Type B pancreatic cell (in vitro differentiated cells): ENCODE data around the gene ISM1. TPM values are rescaled to one million over a fixed set of nuclear protein-coding genes. Genes with fewer than 3 reads are reported as not detected.

ENCODE experiments used
- DNase-seq: peaks from one replicate; pipeline ENCODE4 v3.0.0; 2021; ENCODE audit warnings: mixed read lengths; ENCODE audit not compliant: unreplicated experiment; ENCODE audit errors: extremely low spot score
- H3K27ac Mint-ChIP-seq: 2 replicates; pipeline ENCODE4 v1.8.0; 2021; ENCODE audit warnings: mild to moderate bottlenecking, mixed read lengths
- H3K27me3 Mint-ChIP-seq: 2 replicates; pipeline ENCODE4 v1.8.0; 2021; ENCODE audit warnings: mixed read lengths
- H3K36me3 Mint-ChIP-seq: 2 replicates; pipeline ENCODE4 v1.8.0; 2021; ENCODE audit warnings: mixed read lengths
- H3K4me1 Mint-ChIP-seq: one replicate; pipeline ENCODE4 v1.8.0; 2021; ENCODE audit warnings: mixed read lengths; ENCODE audit not compliant: unreplicated experiment
- H3K4me3 Mint-ChIP-seq: 2 replicates; pipeline ENCODE4 v1.8.0; 2021; ENCODE audit warnings: mild to moderate bottlenecking, mixed read lengths
- H3K9me3 Mint-ChIP-seq: 2 replicates; pipeline ENCODE4 v1.8.0; 2021; ENCODE audit warnings: mixed read lengths
- total RNA-seq: library from RNA; stranded (reverse); gene quantifications from 2 replicates; pipeline ENCODE4 v1.2.1, GENCODE V29; 2021; ENCODE audit warnings: low replicate concordance
- TF ChIP-seq, protein P1 (sequence below): fragments of 200-600 bp; sonication (generic); conservative IDR thresholded peaks from 2 replicates; pipeline ENCODE4 v1.5.0; 2021; ENCODE audit warnings: antibody characterized with exemption, mild to moderate bottlenecking

The ISM1 gene
- total RNA-seq, 1 donor from 2014 or later: 9.0 TPM

DNA sequence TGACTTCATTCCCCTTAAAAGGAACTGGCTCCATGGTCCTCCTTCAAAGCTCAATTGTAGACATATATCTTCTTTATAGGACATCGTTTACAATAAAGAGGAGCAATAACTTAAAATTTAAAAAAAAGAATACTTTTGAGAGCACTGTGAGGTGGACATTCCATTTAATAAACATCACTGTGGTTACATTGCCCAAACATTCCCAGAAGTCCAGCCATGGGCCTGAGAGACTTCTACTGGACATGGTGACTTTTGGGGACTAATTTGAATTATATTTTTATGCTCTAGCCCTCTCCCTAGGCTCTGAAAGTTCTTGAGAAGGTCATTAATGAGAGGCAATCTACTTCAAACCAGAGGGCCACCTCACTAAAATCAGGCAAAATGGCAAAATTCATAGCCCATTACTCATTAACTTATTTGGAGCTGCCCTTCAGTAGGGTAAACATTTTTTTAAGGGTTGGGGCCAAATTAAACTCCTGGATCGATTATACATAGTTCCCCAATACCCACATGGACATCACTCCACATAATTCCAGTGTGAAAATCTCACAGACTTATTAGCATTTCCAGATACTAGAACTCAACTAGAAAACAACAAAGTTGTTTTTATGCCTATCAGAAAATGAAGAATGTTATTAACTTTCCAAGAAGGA is 17.1 kb downstream of the ISM1 start:
- no peaks in the 10 kb centered on the region for H3K4me1 Mint-ChIP-seq
- no peaks in the 10 kb centered on the region for H3K27me3 Mint-ChIP-seq
- no peak for DNase-seq
- no peak overlapping the region for H3K4me3 Mint-ChIP-seq
- no peaks in the 10 kb centered on the region for H3K9me3 Mint-ChIP-seq
- TF ChIP-seq, protein P1, sequence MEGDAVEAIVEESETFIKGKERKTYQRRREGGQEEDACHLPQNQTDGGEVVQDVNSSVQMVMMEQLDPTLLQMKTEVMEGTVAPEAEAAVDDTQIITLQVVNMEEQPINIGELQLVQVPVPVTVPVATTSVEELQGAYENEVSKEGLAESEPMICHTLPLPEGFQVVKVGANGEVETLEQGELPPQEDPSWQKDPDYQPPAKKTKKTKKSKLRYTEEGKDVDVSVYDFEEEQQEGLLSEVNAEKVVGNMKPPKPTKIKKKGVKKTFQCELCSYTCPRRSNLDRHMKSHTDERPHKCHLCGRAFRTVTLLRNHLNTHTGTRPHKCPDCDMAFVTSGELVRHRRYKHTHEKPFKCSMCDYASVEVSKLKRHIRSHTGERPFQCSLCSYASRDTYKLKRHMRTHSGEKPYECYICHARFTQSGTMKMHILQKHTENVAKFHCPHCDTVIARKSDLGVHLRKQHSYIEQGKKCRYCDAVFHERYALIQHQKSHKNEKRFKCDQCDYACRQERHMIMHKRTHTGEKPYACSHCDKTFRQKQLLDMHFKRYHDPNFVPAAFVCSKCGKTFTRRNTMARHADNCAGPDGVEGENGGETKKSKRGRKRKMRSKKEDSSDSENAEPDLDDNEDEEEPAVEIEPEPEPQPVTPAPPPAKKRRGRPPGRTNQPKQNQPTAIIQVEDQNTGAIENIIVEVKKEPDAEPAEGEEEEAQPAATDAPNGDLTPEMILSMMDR: no peak
- no peak overlapping the region for H3K27ac Mint-ChIP-seq
- H3K36me3 Mint-ChIP-seq: no peaks in the 10 kb centered on the region

DNA sequence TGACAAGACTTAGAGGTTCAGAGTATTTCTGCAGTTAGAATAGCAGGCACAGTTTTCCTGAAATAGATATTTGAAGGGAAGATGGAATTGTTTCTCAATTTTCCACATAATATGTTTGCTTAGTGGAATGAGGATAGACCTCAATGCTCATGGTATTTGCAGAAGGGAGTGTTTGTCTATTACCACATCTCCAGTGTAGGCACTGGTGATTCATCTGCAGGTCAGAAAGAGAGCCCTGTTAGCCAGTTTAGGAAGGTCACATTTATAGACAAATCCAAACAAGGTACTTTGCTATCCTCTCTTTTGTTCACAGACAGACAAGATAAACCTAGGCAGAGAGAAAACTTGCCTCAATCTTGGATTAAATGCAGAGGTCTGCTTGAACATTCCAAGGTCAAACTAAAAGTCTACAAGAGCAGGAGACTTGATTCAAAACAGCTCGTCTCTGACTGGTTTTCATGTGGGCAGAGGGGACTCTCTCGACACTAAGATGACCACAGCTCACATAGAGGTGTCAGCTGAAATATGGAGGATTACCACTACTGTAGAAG is 22.8 kb downstream of the ISM1 start:
- no peaks in the 10 kb centered on the region for H3K9me3 Mint-ChIP-seq
- no peak overlapping the region for H3K4me3 Mint-ChIP-seq
- DNase-seq: no peak
- no peak overlapping the region for H3K27ac Mint-ChIP-seq
- H3K4me1 Mint-ChIP-seq: no peaks in the 10 kb centered on the region
- peaks cover 3% of the 10 kb centered on the region for H3K27me3 Mint-ChIP-seq
- no peaks in the 10 kb centered on the region for H3K36me3 Mint-ChIP-seq
- TF ChIP-seq, protein P1: no peak

DNA sequence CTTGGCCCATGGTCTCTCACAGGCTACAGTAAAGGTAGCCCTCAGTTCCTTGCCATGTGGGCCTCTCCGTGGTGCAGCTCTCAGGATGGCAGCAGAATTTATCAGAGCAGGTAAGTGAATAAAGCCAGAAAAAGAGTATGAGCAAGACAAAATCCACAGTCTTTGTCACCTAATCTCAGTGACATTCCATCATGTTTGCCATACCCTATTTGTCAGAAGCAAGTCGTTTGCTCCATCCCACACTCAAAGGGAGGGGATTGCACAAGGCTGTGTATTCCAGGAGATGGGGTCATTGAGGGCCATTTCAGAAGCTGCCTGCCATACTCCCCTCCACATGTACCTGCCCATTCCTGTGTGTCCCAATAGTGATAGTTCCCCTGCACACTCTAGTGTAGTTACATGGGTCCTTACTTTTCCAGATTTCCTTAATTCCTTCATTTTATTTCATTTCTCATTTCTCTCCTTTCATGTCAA is 24.2 kb downstream of the ISM1 start:
- Mint-ChIP-seq H3K27me3 (peaks cover 3% of the 10 kb centered on the region), H3K27ac (no peak overlapping the region), H3K36me3 (no peaks in the 10 kb centered on the region), H3K4me3 (no peak overlapping the region), H3K9me3 (no peaks in the 10 kb centered on the region), H3K4me1 (no peaks in the 10 kb centered on the region)
- TF ChIP-seq, protein P1: no peak
- no peak for DNase-seq

DNA sequence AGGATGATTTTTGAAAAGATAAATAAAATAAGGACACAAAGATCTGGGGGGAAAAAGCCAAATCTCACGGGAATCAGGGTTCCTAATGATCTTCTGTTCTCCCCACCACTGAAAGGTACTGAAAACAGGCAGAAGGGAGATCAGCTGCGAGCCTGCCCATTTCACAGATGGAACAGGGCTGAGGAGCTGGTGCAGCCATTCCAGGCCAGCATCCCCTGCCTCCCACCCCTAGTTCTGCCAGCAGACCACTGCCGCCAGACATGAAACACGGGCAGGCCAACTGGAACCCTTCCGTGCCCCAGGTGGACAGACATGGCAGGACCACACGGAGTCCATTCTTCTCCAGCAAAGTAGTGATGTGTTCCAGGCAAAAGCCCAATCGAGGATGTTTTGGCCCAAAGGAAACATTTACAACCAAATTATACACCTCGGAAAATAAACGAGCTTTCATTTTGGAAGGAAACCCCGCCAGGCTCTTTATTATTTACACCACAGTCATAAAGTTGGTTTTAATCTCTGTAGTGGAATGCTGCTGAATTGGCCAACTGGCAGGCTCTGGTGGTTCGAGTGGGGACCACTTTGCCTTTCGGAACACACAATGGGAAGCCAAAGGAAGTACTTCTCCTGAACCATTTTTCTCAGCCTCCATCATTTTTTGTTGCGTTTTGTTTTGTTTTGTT is 28.2 kb downstream of the ISM1 start:
- H3K27ac Mint-ChIP-seq: no peak overlapping the region
- no peak overlapping the region for H3K4me3 Mint-ChIP-seq
- no peaks in the 10 kb centered on the region for H3K36me3 Mint-ChIP-seq

DNA sequence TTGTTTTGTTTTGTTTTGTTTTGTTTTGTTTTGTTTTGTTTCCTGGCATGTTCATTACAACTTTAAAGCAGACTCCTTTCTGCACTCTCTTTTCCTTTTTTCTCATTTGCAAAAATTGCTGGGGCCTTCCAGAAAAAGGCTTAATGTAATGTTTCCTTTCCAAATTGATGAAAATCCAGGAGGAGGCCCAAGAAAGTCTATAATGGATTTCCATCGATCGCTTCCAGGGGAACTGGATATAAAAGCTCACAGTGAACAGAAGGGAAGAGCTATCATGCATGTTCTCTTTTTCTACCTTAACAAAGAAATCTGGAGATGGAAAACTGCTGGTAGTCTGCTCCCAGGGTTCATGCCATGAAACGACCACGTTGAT is 28.7 kb downstream of the ISM1 start:
- no peak overlapping the region for H3K27ac Mint-ChIP-seq
- H3K9me3 Mint-ChIP-seq: no peaks in the 10 kb centered on the region
- no peak for DNase-seq
- no peaks in the 10 kb centered on the region for H3K27me3 Mint-ChIP-seq
- H3K4me3 Mint-ChIP-seq: no peak overlapping the region
- TF ChIP-seq, protein P1: no peak
- no peaks in the 10 kb centered on the region for H3K4me1 Mint-ChIP-seq
- H3K36me3 Mint-ChIP-seq: no peaks in the 10 kb centered on the region

More for the DNA sequence above, 28.2 kb downstream of the ISM1 start:
- Mint-ChIP-seq H3K27me3 (no peaks in the 10 kb centered on the region), H3K9me3 (no peaks in the 10 kb centered on the region), H3K4me1 (no peaks in the 10 kb centered on the region)
- TF ChIP-seq, protein P1: no peak
- DNase-seq: no peak
